MM.1S (cell line): ENCODE measurements around the gene SNX24.
"Not testable (repeated sequence)": the region's sequence is repeated elsewhere in the genome, so short reads cannot be mapped to it uniquely, and the experiment has no call there.

Experiments
- DNase-seq: peaks from one replicate; pipeline ENCODE4 v3.0.0-alpha.2; 2015
- H2AFZ ChIP-seq: fragments of 300-600 bp; sonication (generic); 2 replicates; pipeline ENCODE4 v1.6.0; 2016; ENCODE audit warnings: antibody characterized with exemption, low read length
- H3F3A ChIP-seq: fragments of 300-600 bp; sonication (generic); 2 replicates; pipeline ENCODE4 v1.6.1; 2016; ENCODE audit warnings: mild to moderate bottlenecking, antibody characterized with exemption, low read length, moderate library complexity, mixed read lengths; ENCODE audit not compliant: insufficient read depth
- H3K27ac ChIP-seq: fragments of 300-600 bp; sonication (generic); 2 replicates; pipeline ENCODE4 v1.5.1; 2016; ENCODE audit warnings: mild to moderate bottlenecking, low read length
- H3K27me3 ChIP-seq: fragments of 300-600 bp; sonication (generic); replicated peaks from 2 replicates; pipeline ENCODE4 v1.6.0; 2016; ENCODE audit warnings: low read length; ENCODE audit not compliant: insufficient read depth
- H3K36me3 ChIP-seq: fragments of 300-600 bp; sonication (generic); replicated peaks from 2 replicates; pipeline ENCODE4 v1.6.1; 2016; ENCODE audit warnings: mild to moderate bottlenecking, low read length, mixed read lengths; ENCODE audit not compliant: insufficient read depth
- H3K4me1 ChIP-seq: fragments of 300-600 bp; sonication (generic); 2 replicates; pipeline ENCODE4 v1.6.1; 2016; ENCODE audit warnings: low read length, mixed read lengths
- H3K4me2 ChIP-seq: fragments of 300-600 bp; sonication (generic); 2 replicates; pipeline ENCODE4 v1.6.0; 2016; ENCODE audit warnings: low read depth, low read length
- H3K4me3 ChIP-seq: fragments of 300-600 bp; sonication (generic); 2 replicates; pipeline ENCODE4 v1.5.1; 2016; ENCODE audit warnings: low read length, mixed read lengths
- H3K79me2 ChIP-seq: fragments of 300-600 bp; sonication (generic); 2 replicates; pipeline ENCODE4 v1.6.1; 2016; ENCODE audit warnings: mixed run types, low read length, mixed read lengths
- H3K9ac ChIP-seq: fragments of 300-600 bp; sonication (generic); 2 replicates; pipeline ENCODE4 v1.6.1; 2016; ENCODE audit warnings: low read length, mixed read lengths
- H3K9me2 ChIP-seq: fragments of 300-600 bp; sonication (generic); replicated peaks from 2 replicates; pipeline ENCODE4 v1.6.1; 2016; ENCODE audit warnings: mild to moderate bottlenecking, low read length, mixed read lengths; ENCODE audit not compliant: insufficient read depth
- H3K9me3 ChIP-seq: fragments of 300-600 bp; sonication (generic); replicated peaks from 2 replicates; pipeline ENCODE4 v1.6.1; 2016; ENCODE audit warnings: mild to moderate bottlenecking, low read length, mixed read lengths; ENCODE audit not compliant: insufficient read depth
- H4K20me1 ChIP-seq: fragments of 300-600 bp; sonication (generic); 2 replicates; pipeline ENCODE4 v1.6.1; 2016; ENCODE audit warnings: mild to moderate bottlenecking, low read length, moderate library complexity, mixed read lengths; ENCODE audit not compliant: insufficient read depth
- EZH2 ChIP-seq: fragments of 300-600 bp; sonication (generic); optimal IDR thresholded peaks from 2 replicates; pipeline ENCODE3; 2017; ENCODE audit warnings: low read depth, mild to moderate bottlenecking, antibody characterized with exemption, low read length, mixed read lengths
- EZH2phosphoT487 ChIP-seq: fragments of 300-600 bp; sonication (generic); IDR thresholded peaks from 2 replicates; pipeline ENCODE4 v1.6.1; 2018; ENCODE audit warnings: antibody characterized with exemption, low read length
- TF ChIP-seq, protein P1 (sequence below): fragments of 300-600 bp; sonication (generic); IDR thresholded peaks from 2 replicates; pipeline ENCODE4 v1.5.1; 2016; ENCODE audit warnings: antibody characterized with exemption, low read length, mixed read lengths

The SNX24 gene

DNA sequence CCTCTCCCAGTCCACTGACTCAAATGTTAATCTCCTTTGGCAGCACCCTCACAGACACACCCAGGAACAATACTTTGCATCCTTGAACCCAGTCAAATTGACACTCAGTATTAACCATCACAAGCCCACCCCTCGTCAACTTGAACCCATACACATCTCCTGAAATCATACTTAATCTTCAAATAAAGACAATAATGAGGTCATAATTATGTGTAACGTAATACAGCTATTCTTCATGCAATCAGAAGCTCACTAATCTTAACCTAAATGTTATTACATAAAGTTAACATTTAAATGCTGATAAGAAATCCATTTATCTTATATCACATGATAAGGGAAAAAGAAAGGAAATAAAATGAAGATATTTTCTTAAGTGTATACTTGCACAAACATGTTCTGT, 125.9 kb downstream of the SNX24 start:
- Histone ChIP-seq H4K20me1 (no peaks in the 10 kb centered on the region), H3K27me3 (no peaks in the 10 kb centered on the region), H3F3A (no peaks in the 10 kb centered on the region), H3K4me3 (no peak overlapping the region), H3K9me2 (no peaks in the 10 kb centered on the region), H3K4me2 (no peak overlapping the region), H2AFZ (no peak overlapping the region), H3K79me2 (no peaks in the 10 kb centered on the region), H3K27ac (no peak overlapping the region), H3K9me3 (no peaks in the 10 kb centered on the region), H3K36me3 (no peaks in the 10 kb centered on the region), H3K4me1 (no peaks in the 10 kb centered on the region), H3K9ac (no peak overlapping the region)
- no peak for DNase-seq
- TF ChIP-seq, protein P1, sequence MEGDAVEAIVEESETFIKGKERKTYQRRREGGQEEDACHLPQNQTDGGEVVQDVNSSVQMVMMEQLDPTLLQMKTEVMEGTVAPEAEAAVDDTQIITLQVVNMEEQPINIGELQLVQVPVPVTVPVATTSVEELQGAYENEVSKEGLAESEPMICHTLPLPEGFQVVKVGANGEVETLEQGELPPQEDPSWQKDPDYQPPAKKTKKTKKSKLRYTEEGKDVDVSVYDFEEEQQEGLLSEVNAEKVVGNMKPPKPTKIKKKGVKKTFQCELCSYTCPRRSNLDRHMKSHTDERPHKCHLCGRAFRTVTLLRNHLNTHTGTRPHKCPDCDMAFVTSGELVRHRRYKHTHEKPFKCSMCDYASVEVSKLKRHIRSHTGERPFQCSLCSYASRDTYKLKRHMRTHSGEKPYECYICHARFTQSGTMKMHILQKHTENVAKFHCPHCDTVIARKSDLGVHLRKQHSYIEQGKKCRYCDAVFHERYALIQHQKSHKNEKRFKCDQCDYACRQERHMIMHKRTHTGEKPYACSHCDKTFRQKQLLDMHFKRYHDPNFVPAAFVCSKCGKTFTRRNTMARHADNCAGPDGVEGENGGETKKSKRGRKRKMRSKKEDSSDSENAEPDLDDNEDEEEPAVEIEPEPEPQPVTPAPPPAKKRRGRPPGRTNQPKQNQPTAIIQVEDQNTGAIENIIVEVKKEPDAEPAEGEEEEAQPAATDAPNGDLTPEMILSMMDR: no peak
- TF ChIP-seq EZH2 (no peak), EZH2phosphoT487 (no peak)

DNA sequence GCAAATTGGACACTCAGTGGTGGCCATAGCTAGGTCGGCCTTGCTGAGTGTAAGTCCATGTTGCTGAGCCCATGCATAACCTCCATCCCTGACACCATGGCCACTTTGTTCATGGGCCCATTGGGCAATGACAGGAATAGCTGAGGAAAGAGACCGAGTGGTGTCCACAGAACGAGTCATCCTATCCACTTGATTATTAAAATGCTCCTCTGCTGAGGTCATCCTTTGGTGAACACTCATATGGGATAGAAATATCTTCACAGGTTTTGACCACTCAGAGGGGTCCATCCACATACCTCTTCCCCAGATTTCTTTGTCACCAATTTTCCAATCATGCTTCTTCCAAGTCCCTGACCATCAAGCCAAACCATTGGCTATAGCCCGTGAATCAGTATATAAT, 127.5 kb downstream of the SNX24 start:
- Histone ChIP-seq H3K4me3 (no peak overlapping the region), H2AFZ (no peak overlapping the region), H3K36me3 (no peaks in the 10 kb centered on the region), H3F3A (no peaks in the 10 kb centered on the region), H3K27me3 (no peaks in the 10 kb centered on the region), H3K9me3 (no peaks in the 10 kb centered on the region), H3K4me1 (no peaks in the 10 kb centered on the region), H3K27ac (no peak overlapping the region), H3K9ac (no peak overlapping the region), H3K79me2 (no peaks in the 10 kb centered on the region), H3K4me2 (no peak overlapping the region), H3K9me2 (no peaks in the 10 kb centered on the region), H4K20me1 (no peaks in the 10 kb centered on the region)
- TF ChIP-seq, protein P1: no peak
- TF ChIP-seq EZH2 (no peak), EZH2phosphoT487 (no peak)
- no peak for DNase-seq

DNA sequence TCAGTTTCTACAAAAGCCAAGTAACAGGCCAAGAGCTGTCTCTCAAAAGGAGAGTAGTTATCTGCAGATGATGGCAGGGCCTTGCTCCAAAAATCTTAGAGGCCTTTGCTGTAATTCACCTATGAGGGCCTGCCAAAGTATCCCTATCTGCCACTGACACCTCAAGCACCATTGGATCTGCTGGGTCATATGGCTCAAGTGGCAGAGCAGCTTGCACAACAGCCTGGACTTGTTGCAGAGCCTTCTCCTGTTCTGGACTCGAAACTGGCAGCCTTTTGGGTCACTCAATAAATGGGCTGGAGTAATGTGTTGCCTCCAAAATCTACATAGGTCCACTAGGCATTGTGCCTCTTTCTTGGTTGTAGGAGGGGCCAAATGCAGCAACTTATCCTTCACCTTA, 128.3 kb downstream of the SNX24 start:
- not testable (repeated sequence) for H2AFZ ChIP-seq, DNase-seq, H3K9me2 ChIP-seq, H3K36me3 ChIP-seq, H3K9me3 ChIP-seq, H3K9ac ChIP-seq, H3K4me3 ChIP-seq, H3K4me2 ChIP-seq, H3K79me2 ChIP-seq, H3K27me3 ChIP-seq, H3F3A ChIP-seq, H3K4me1 ChIP-seq, H3K27ac ChIP-seq, H4K20me1 ChIP-seq

DNA sequence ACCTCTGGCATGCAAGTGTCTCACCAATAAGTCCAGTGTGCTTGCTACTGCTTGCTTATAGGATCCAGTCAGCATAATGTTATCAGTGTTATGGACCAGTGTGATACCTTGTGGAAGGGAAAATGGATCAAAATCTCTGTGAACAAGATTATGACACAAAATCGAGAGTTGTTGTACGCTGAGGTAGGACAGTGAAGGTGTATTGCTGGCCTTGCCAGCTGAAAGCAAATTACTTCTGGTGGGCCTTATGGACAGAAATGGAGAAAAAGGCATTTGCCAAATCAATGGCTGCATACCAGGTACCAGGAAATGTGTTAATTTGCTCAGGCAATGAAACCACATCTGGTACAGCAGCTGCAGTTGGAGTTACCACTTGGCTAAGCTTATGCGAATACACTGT, 128.8 kb downstream of the SNX24 start:
- not testable (repeated sequence) for H3K4me3 ChIP-seq, H3K4me1 ChIP-seq, H3K9ac ChIP-seq, H3K27me3 ChIP-seq, H3F3A ChIP-seq, H3K27ac ChIP-seq, H3K4me2 ChIP-seq, H3K36me3 ChIP-seq, DNase-seq, H3K9me3 ChIP-seq, H4K20me1 ChIP-seq, H3K9me2 ChIP-seq, H2AFZ ChIP-seq, H3K79me2 ChIP-seq
